GM12892 (cell line): ENCODE measurements around the gene NDUFS5.

ENCODE experiments used
- POLR2A ChIP-seq: IDR thresholded peaks from 2 replicates; pipeline ENCODE4 v1.6.1; 2011; ENCODE audit warnings: low read depth, low read length, control low read depth
- TAF1 ChIP-seq: IDR thresholded peaks from 2 replicates; pipeline ENCODE4 v1.6.1; 2011; ENCODE audit warnings: low read depth, mild to moderate bottlenecking, control low read depth, low read length, borderline replicate concordance

DNA sequence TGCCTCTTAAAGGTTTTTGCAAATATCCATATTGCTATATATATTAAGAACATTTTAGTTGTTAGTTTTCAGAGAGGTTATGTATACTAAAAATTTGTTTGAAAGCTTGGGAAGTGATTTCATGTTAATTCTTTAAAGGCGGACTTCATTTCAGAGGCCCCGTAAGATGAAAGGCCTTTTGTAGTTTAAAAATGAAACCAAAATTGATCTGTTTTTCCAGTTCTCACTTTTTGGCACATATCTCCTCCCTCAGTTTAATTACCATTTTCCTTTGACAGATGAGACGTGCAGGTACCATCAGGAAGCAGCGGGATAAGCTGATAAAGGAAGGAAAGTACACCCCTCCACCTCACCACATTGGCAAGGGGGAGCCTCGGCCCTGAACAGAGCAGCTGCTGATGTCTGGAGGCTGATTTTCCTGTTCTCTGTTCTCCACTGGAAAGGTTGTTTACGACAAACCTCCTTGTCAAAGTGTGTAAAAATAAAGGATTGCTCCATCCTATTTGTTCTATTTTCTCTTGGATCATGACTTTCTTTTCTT lies 8.0 kb downstream of the NDUFS5 start:
- TF ChIP-seq TAF1 (no peak), POLR2A (no peak)
